HG03432 (cell line): Measurements from ENCODE around the gene SCRN2.
A peak's percentile ranks its signal among the peaks of the same experiment; 100 is the strongest.

Experiments
- ATAC-seq: cut with Tn5 transposase; IDR thresholded peaks from one replicate; pipeline ENCODE4 v1.9.1; 2021; ENCODE audit warnings: mild to moderate bottlenecking, moderate library complexity; ENCODE audit not compliant: unreplicated experiment

Gene SCRN2

GRCh38 chr17:47847341-47848197 is 6.5 kb upstream of the SCRN2 start:
- ATAC-seq: no peak

- no peak for ATAC-seq
Observed at GRCh38 chr17:47846716-47847340, 5.8 kb upstream of the SCRN2 start.

- no peak for ATAC-seq
Observed at GRCh38 chr17:47845716-47846075, 4.6 kb upstream of the SCRN2 start.

GRCh38 chr17:47844814-47845715 is 4.0 kb upstream of the SCRN2 start:
- no peak for ATAC-seq

DNA sequence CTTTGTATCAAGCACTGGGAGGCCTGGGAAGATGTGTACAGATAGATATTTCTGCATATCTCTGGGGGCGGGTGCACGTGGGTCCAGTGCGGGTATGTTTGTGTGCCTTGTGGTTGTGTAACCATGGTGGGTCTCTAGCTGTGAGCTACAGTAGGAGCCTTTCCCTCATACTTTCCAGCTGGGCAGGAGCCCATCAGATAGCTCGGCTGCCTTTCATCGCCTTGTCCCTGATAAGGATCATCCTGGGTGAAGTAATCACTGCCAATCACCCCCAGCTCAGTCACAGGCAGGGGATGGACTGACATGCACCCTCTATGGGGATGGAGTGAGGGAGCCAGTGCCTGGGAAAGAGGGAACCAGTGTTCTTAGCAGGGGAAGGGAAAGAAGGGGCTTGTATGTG is 3.2 kb upstream of the SCRN2 start:
- no peak for ATAC-seq

- ATAC-seq: no peak
Observed at GRCh38 chr17:47843391-47843730, 2.3 kb upstream of the SCRN2 start.

GRCh38 chr17:47841488-47842291 is 617 bp upstream of the SCRN2 start:
- no peak for ATAC-seq

DNA sequence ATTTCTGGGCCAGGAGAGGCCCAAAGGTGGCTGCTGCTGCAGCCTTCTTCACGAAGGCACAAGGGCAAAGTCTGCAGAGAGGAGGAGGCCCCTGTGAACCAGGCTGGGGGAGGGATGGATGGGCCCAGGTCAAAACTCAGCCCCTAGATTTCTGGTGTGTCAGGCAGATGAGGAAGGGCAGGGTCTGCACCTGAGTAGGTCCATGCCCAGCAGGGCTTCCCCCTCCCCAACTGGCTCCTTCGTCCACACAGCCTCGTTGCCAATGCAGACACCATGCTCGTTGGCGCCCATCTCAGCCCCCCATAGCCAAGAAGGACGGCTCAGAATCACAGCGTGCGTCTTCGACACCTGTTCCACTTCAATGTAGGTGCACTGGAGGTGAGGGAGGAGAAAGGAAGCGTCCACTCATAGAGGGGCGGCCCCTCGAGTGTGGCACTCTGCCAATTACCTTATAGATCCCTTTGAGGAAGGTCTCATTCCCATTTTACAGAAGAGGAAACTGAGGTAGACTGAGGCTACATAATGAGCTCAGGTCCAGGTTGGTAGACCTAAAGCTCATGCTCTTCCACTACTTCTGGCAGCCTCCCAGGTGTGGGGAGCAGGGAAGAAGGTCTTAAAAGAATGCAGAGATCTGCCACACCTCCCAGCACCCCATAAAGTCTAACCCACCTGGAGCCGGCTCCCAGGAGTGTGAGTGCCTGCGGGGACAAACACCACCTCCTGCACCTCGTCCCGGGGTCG is 902 bp downstream of the SCRN2 start:
- ATAC-seq: no peak

DNA sequence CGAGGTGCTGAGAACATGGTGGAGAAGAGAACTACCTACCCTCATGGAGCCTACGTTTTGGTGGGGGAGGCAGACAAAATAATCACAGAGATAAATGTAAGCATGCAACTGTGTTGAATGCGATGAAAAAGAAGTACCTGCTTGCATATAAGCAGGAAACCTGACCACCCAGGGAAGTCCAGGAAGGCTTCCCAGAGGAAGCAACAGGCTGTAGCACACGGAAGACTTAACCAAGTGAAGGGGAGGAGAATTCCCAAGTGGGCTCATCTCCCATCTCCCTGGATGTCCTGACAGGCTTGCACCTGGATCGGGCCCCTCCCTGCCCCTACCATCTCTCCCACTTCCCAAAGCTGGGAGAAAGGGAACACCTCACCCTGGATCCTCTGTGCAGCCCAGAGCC is 2.0 kb downstream of the SCRN2 start:
- ATAC-seq: no peak

- ATAC-seq: no peak
Observed at GRCh38 chr17:47838636-47839035, 2.4 kb downstream of the SCRN2 start.

DNA sequence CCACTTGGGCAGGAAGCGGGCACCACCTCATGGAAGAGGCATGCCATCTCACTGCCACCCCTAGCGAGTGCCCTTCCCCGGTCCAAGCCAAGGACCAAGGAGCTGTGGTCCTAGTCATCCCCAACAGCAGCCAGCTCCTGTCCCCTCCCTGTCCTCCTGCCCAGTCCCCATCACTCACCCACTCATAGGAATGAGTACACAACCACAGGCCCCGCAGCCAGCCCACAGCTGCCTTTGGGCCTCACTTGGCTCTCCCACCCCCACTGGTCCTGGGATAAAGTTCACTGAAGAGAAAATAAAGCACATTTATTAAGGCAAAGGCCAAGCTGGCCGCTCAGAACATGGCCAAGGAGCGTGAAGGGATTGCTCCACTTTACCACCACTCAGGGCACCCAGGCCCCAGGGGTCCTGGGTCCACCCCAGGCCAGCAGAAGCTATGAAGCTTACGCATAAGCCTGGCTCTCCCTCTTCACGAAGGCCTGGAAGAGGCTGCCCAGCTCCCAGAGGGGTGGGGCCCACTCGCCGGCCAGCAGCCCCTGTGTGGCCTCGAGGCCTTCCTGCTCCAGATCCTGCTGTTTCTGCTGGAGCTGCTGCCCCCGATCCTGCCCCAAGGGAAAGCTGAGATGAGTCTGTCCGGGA is 3.6 kb downstream of the SCRN2 start:
- no peak for ATAC-seq

DNA sequence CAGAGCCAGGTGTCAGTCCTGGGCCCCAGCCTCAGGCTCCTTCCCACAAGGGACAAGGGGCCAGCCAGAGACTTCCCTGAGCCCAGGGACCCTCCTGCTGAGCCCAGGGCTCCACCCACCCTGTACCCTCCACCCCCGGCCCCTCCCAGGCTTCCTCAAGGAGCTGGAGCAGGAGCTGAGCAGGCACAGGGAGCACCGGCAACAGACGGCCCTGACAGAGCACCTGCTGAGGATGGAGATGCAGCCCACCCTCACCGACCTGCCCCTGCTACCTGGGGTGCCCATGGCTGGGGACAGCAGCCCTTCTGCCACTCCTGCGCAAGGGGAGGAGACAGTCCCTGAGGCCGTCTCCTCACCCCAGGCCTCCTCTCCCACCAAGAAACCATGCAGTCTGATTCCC is 4.5 kb downstream of the SCRN2 start:
- ATAC-seq: no peak

DNA sequence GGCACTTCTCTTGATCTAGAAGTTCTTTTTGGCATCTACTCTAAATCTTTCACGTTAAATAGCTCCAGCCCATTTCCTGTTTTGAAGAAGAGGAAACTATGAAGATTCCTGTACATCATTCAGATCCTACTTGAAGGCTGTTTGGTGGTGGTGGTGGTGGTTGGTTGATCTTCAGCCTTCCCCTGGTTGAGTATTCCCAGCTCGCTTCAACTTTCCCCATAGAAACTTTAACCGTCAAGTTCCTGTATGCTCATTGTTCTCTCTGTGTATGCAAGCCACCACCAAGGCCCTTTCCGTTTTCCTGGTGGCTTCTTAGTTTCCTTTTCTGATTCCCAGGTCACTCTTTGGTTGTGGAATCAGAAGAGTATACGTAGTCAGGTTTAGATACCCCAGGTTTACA is 6.3 kb downstream of the SCRN2 start:
- no peak for ATAC-seq

DNA sequence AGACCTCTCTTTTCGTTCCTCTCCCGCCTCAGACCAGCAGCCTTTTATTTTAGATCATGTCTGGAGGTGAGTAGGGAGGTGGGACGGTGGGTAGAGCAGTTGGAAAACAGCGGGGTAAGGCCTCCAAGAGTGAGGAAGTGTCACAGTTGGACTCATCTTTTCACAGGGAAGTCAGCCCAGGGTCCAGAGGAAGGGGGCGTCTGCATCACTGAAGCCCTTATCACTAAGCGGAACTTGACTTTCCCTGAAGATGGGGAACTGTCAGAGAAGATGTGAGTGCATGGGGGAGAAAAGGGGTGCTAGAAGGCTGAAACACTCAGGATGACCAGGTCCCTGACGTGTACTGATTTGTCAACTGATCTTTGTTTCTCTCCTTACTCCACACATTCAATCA is 9.1 kb downstream of the SCRN2 start:
- peak; percentile 6 for ATAC-seq

DNA sequence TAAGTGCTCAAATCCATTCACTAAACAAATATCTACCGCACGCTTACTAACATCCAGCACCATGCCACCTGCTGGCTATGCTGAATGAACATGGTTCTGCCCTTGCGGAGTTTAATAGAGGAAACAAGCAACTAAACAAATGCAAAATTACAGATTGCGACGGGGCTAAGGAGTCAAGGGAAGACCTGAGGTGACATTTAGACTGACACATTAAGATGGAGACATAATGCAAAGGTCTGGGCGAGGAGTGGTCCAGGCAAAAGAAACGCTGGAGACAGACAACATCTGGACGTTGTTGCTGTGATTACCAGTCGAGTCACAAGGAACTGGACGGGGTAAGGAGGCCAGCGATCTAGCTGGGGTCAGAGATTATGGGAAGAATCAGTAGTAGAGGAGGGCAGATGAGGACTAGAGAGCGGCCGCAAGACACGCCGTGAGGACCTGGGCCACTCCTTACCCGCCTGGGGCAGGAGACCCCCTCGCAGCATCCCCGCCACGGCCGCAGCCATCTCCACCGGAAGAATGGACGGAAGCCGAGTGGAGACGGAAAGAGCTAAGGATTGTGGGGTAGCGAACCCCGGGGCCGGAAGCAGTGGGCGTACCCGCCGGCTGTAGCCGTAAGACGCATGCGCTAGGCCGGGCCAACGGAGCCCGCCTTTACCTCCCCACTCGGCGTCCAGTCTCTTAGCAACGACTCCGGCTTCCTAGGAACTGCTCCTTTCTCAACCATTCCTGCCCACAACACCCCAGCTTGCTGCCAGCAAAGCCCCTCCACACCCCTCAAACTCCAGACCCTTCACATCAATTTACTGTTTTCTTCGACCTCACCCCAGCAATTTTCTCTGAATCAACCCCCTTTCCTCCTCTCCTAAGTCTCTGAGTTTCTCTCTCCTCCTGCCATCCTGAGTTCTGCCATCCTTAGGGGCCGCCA is 9.8 kb downstream of the SCRN2 start, which contains the start of the genes LRRC46 and MRPL10:
Gene LRRC46, plus strand, starts transcription at position 668 of the 931 bp plus-strand sequence. CDS start 320 bp downstream, outside the sequence.
Gene MRPL10, minus strand, starts transcription at position 539 of the 931 bp plus-strand sequence. Its CDS starts 30 bp downstream, at position 509.
- peak; percentile 83 for ATAC-seq

GRCh38 chr17:47830396-47831002 is 10.6 kb downstream of the SCRN2 start:
- no peak for ATAC-seq

DNA sequence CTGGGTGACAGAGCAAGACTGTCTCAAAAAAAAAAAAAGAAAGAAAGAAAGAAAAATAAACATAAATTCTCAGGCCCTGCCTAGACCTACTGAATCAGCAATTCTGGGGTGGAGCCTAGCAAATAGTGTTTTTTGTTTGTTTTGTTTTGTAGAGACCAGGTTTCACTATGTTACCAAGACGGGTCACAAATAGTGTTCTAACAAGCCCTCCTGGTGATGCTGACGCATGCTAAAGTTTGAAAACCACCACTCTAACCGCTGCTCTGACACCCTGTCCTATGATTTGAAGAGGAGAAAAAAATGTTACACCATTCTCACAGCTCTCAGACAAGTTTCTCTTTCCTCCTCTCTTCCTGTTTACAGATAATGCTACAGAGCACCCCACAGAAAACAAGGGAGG is 11.2 kb downstream of the SCRN2 start:
- no peak for ATAC-seq

DNA sequence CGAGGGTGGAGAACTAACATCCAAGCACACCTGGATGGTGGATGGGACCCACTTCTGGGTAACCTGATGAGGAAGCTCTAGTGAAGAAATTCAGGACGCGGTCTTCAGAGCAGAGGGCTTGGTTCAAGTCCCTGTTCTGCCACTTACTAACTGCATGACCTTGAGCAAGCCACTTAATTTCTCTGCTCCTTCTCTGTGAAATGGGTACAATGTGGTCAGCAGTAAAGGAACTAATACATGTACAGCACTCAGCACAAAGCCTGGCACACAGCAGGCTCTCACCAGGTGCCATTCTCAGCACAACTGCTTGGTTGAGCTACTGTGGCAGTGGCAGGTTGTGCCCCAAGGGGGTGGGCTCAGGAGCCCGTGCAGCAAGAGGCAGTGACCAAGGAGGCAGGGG is 17.6 kb downstream of the SCRN2 start:
- no peak for ATAC-seq
